ENCODE data around the gene CACNA2D3.

CACNA2D3 gene

DNA sequence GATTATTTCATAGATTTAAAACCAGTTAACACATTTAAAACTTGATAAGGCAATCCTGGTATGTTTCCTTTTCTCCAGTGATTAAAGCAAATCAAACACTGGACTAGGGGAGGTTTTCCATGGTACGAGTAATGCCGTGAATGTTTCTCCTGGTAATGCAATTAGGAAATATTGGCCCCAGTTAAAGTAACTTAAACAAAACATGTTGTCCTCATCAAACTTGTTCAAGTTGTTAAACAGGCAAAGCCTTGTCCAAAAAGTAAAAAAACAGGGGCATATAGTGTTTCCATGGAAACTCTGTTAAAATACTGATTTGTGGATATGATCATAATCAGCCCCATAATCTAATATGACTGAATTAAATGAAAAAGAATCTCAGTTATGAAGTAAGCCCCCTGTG, 818.6 kb downstream of the CACNA2D3 start:
- H3K9me2 ChIP-seq (replicated peaks; ENCODE audit: insufficient read depth, low read length) = no peaks in the 10 kb centered on the region
- no peaks in the 10 kb centered on the region for H3F3A ChIP-seq (ENCODE audit: insufficient read depth, low read length)
- no peaks in the 10 kb centered on the region for H3K4me1 ChIP-seq (ENCODE audit: low read length)
- no peak overlapping the region for H3K27ac ChIP-seq (ENCODE audit: low read length)
- TF ChIP-seq EZH2 (optimal IDR thresholded peaks at IDR 0.05; ENCODE audit: low read depth, low read length) = no peak
- no peak for TF ChIP-seq EZH2phosphoT487 (IDR thresholded peaks at IDR 0.05; ENCODE audit: low read length)
- TF ChIP-seq, protein P1, sequence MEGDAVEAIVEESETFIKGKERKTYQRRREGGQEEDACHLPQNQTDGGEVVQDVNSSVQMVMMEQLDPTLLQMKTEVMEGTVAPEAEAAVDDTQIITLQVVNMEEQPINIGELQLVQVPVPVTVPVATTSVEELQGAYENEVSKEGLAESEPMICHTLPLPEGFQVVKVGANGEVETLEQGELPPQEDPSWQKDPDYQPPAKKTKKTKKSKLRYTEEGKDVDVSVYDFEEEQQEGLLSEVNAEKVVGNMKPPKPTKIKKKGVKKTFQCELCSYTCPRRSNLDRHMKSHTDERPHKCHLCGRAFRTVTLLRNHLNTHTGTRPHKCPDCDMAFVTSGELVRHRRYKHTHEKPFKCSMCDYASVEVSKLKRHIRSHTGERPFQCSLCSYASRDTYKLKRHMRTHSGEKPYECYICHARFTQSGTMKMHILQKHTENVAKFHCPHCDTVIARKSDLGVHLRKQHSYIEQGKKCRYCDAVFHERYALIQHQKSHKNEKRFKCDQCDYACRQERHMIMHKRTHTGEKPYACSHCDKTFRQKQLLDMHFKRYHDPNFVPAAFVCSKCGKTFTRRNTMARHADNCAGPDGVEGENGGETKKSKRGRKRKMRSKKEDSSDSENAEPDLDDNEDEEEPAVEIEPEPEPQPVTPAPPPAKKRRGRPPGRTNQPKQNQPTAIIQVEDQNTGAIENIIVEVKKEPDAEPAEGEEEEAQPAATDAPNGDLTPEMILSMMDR (IDR thresholded peaks at IDR 0.05; ENCODE audit: low read length) = no peak
- H3K36me3 ChIP-seq (replicated peaks; ENCODE audit: insufficient read depth, low read length) = no peaks in the 10 kb centered on the region
- no peaks in the 10 kb centered on the region for H3K9me3 ChIP-seq (replicated peaks; ENCODE audit: insufficient read depth, low read length)
- no peaks in the 10 kb centered on the region for H3K27me3 ChIP-seq (replicated peaks; ENCODE audit: insufficient read depth, low read length)
- H3K79me2 ChIP-seq (ENCODE audit: low read length) = no peaks in the 10 kb centered on the region
- DNase-seq = no peak
- H4K20me1 ChIP-seq (ENCODE audit: insufficient read depth, low read length) = no peaks in the 10 kb centered on the region
- no peak overlapping the region for H3K4me2 ChIP-seq (ENCODE audit: low read depth, low read length)
- H3K9ac ChIP-seq (ENCODE audit: low read length) = no peak overlapping the region
- no peak overlapping the region for H3K4me3 ChIP-seq (ENCODE audit: low read length)
- no peak overlapping the region for H2AFZ ChIP-seq (ENCODE audit: low read length)

DNA sequence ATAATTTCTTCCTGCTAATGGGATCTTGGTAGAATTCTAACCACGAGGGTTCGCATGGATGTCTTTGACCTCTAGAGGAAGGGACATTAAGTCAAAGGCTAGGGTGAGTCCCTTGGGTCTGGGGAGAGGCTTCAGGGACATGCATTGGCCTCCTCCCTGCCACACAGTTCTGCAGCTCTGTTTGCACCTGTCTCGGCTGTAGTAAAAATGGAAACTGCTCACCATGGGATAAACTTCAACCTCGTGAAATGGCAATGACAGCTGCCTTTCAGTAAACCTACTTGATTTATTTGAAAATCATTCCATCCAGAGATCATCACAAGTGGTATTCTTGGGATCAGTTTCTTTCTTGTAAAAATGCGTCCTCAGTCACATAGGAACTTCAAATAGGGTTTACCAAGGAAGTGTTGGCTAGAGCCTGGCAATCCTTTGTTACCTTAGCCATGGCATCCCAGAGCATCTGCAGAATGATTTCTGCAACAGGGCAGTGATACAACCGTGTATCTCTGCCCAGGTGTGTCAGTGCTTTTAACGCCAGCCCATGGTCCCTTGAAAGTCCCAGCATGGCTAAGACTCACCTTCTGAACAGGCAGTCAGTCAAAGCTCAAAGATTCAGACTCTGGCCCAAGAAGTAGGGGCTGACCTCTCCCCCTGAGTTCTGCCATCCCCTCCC, 819.5 kb downstream of the CACNA2D3 start:
- Histone ChIP-seq H3F3A (ENCODE audit: insufficient read depth, low read length) (no peaks in the 10 kb centered on the region), H3K9me2 (replicated peaks; ENCODE audit: insufficient read depth, low read length) (no peaks in the 10 kb centered on the region)

DNA sequence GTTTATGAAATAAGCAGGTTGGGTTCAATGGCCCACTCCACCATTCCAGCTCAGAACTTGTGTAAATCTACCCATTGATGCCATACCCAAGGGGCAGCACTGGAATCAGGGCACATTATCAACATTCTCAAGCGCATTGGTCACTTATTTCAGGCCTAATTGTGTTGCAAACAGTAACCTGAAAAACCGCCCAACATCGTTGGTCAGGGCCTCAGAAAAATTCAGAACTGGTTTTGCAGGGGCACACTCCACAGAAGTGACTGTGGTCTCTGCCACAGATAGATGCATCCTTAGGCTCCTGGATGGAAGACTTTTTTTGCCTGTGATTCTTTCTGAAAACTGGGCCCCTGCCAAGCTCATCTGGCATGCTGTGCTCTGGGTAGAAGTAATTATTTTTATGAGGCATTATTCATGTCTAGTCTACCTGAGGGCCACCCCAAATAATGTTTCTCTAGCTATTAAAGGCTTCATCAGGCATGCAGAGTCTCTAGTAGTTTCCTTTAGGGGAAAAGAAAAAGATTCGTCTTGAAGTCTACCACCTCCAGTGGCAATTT, 827.2 kb downstream of the CACNA2D3 start:
- H3K27ac ChIP-seq (ENCODE audit: low read length) = no peak overlapping the region
- no peaks in the 10 kb centered on the region for H3K79me2 ChIP-seq (ENCODE audit: low read length)
- no peak overlapping the region for H3K4me2 ChIP-seq (ENCODE audit: low read depth, low read length)
- no peaks in the 10 kb centered on the region for H3K36me3 ChIP-seq (replicated peaks; ENCODE audit: insufficient read depth, low read length)
- H2AFZ ChIP-seq (ENCODE audit: low read length) = no peak overlapping the region
- no peaks in the 10 kb centered on the region for H3K27me3 ChIP-seq (replicated peaks; ENCODE audit: insufficient read depth, low read length)
- H3K9me2 ChIP-seq (replicated peaks; ENCODE audit: insufficient read depth, low read length) = no peaks in the 10 kb centered on the region
- H4K20me1 ChIP-seq (ENCODE audit: insufficient read depth, low read length) = no peaks in the 10 kb centered on the region
- no peak overlapping the region for H3K9ac ChIP-seq (ENCODE audit: low read length)
- TF ChIP-seq EZH2 (optimal IDR thresholded peaks at IDR 0.05; ENCODE audit: low read depth, low read length) = no peak
- TF ChIP-seq, protein P1 (IDR thresholded peaks at IDR 0.05; ENCODE audit: low read length) = no peak
- TF ChIP-seq EZH2phosphoT487 (IDR thresholded peaks at IDR 0.05; ENCODE audit: low read length) = no peak
- DNase-seq = no peak
- no peaks in the 10 kb centered on the region for H3K4me1 ChIP-seq (ENCODE audit: low read length)
- no peaks in the 10 kb centered on the region for H3F3A ChIP-seq (ENCODE audit: insufficient read depth, low read length)
- H3K4me3 ChIP-seq (ENCODE audit: low read length) = no peak overlapping the region
- no peaks in the 10 kb centered on the region for H3K9me3 ChIP-seq (replicated peaks; ENCODE audit: insufficient read depth, low read length)

More for the DNA sequence above, 819.5 kb downstream of the CACNA2D3 start:
- no peaks in the 10 kb centered on the region for H3K79me2 ChIP-seq (ENCODE audit: low read length)
- no peaks in the 10 kb centered on the region for H3K4me1 ChIP-seq (ENCODE audit: low read length)
- no peaks in the 10 kb centered on the region for H3K27me3 ChIP-seq (replicated peaks; ENCODE audit: insufficient read depth, low read length)
- H3K9ac ChIP-seq (ENCODE audit: low read length) = no peak overlapping the region
- H3K27ac ChIP-seq (ENCODE audit: low read length) = no peak overlapping the region
- no peak overlapping the region for H3K4me3 ChIP-seq (ENCODE audit: low read length)
- no peaks in the 10 kb centered on the region for H3K36me3 ChIP-seq (replicated peaks; ENCODE audit: insufficient read depth, low read length)
- TF ChIP-seq EZH2phosphoT487 (IDR thresholded peaks at IDR 0.05; ENCODE audit: low read length) (no peak), EZH2 (optimal IDR thresholded peaks at IDR 0.05; ENCODE audit: low read depth, low read length) (no peak)
- TF ChIP-seq, protein P1 (IDR thresholded peaks at IDR 0.05; ENCODE audit: low read length) = no peak
- DNase-seq = no peak
- H3K4me2 ChIP-seq (ENCODE audit: low read depth, low read length) = no peak overlapping the region
- H2AFZ ChIP-seq (ENCODE audit: low read length) = no peak overlapping the region
- no peaks in the 10 kb centered on the region for H3K9me3 ChIP-seq (replicated peaks; ENCODE audit: insufficient read depth, low read length)
- no peaks in the 10 kb centered on the region for H4K20me1 ChIP-seq (ENCODE audit: insufficient read depth, low read length)
